HEK293T (cell line): ENCODE measurements around the gene ULK1.
"Not testable (repeated sequence)": the region's sequence is repeated elsewhere in the genome, so short reads cannot be mapped to it uniquely, and the experiment has no call there.

Experiments
- CTCF ChIA-PET: fragments of 350-600 bp; formaldehyde crosslinking; extraction: SDS; loops from one replicate; lab custom pipeline; 2021; ENCODE audit warnings: antibody characterized with exemption, inconsistent platforms; lab: Yijun Ruan, JAX
- POLR2A ChIA-PET: fragments of 350-600 bp; formaldehyde crosslinking; extraction: SDS; loops from one replicate; lab custom pipeline; 2020; ENCODE audit warnings: antibody characterized with exemption, inconsistent platforms; lab: Yijun Ruan, JAX
- DNase-seq: peaks from one replicate; pipeline ENCODE4 v3.0.0; 2012; ENCODE audit warnings: mixed read lengths; ENCODE audit errors: extremely low spot score
- ARNT ChIP-seq: fragments of 450-650 bp; IDR thresholded peaks from 2 replicates; pipeline ENCODE4 v1.6.1; 2017; ENCODE audit warnings: mild to moderate bottlenecking
- BHLHE40 ChIP-seq: fragments of 450-650 bp; IDR thresholded peaks from 2 replicates; pipeline ENCODE4 v1.6.1; 2016; ENCODE audit warnings: mild to moderate bottlenecking, moderate library complexity, borderline replicate concordance
- CTBP1 ChIP-seq: fragments of 450-650 bp; IDR thresholded peaks from 2 replicates; pipeline ENCODE4 v1.6.1; 2016; ENCODE audit warnings: borderline replicate concordance
- ELF4 ChIP-seq: fragments of 450-650 bp; IDR thresholded peaks from 2 replicates; pipeline ENCODE4 v1.6.1; 2017; ENCODE audit warnings: antibody characterized with exemption
- FOXA1 ChIP-seq: fragments of 450-650 bp; IDR thresholded peaks from 2 replicates; pipeline ENCODE4 v1.6.1; 2016; ENCODE audit warnings: mild to moderate bottlenecking
- FOXK2 ChIP-seq: fragments of 450-650 bp; IDR thresholded peaks from 2 replicates; pipeline ENCODE4 v1.6.1; 2016; ENCODE audit warnings: mild to moderate bottlenecking
- FOXM1 ChIP-seq: fragments of 450-650 bp; IDR thresholded peaks from 2 replicates; pipeline ENCODE4 v1.6.1; 2017; ENCODE audit warnings: mild to moderate bottlenecking, borderline replicate concordance
- HDGF ChIP-seq: fragments of 450-650 bp; IDR thresholded peaks from 2 replicates; pipeline ENCODE4 v1.6.1; 2017; ENCODE audit warnings: antibody characterized with exemption, borderline replicate concordance
- L3MBTL2 ChIP-seq: fragments of 450-650 bp; conservative IDR thresholded peaks from 2 replicates; pipeline ENCODE4 v1.6.1; 2016; ENCODE audit warnings: mild to moderate bottlenecking
- LEF1 ChIP-seq: fragments of 450-650 bp; IDR thresholded peaks from 2 replicates; pipeline ENCODE4 v1.6.1; 2017; ENCODE audit warnings: mild to moderate bottlenecking, borderline replicate concordance
- NFRKB ChIP-seq: fragments of 450-650 bp; IDR thresholded peaks from 2 replicates; pipeline ENCODE4 v1.6.1; 2016; ENCODE audit warnings: mild to moderate bottlenecking, moderate library complexity
- SP1 ChIP-seq: fragments of 450-650 bp; IDR thresholded peaks from 2 replicates; pipeline ENCODE4 v1.6.1; 2017
- SUZ12 ChIP-seq: fragments of 450-650 bp; IDR thresholded peaks from 2 replicates; pipeline ENCODE4 v1.6.1; 2016; ENCODE audit warnings: mild to moderate bottlenecking
- TARDBP ChIP-seq: fragments of 450-650 bp; IDR thresholded peaks from 2 replicates; pipeline ENCODE4 v1.6.1; 2016
- ZNF384 ChIP-seq: fragments of 450-650 bp; IDR thresholded peaks from 2 replicates; pipeline ENCODE4 v1.6.1; 2016
- TF ChIP-seq, protein P1 (sequence below): fragments of 450-650 bp; IDR thresholded peaks from 2 replicates; pipeline ENCODE4 v1.6.1; 2016

The ULK1 gene

DNA sequence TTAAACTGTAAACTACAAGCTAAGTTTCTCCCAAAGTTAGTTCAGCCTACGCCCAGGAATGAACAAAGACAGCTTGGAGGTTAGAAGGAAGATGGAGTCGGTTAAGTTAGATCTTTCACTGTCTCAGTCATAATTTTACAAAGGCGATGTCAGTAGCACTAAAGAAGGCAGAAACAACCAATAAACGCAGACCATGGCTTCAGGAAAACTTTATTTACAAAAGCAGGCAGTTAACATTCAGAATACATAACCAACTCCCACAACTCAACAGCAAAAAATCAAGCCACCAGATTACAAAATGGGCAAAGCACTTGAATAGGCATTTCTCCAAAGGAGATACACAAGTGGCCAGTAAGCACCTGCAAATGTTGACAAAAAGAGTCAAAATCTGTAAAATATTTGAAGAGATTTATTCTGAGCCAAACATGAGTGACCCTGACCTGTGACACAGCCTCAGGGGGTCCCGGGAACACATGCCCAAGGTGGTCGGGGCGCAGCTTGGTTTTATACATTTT lies 8.8 kb upstream of the ULK1 start:
- POLR2A ChIA-PET = no interaction called here
- TF ChIP-seq TARDBP = no peak
- no peak for TF ChIP-seq HDGF
- no peak for TF ChIP-seq SP1
- TF ChIP-seq FOXA1 = no peak
- no peak for TF ChIP-seq FOXM1
- TF ChIP-seq SUZ12 = no peak
- no peak for TF ChIP-seq ZNF384
- TF ChIP-seq, protein P1, sequence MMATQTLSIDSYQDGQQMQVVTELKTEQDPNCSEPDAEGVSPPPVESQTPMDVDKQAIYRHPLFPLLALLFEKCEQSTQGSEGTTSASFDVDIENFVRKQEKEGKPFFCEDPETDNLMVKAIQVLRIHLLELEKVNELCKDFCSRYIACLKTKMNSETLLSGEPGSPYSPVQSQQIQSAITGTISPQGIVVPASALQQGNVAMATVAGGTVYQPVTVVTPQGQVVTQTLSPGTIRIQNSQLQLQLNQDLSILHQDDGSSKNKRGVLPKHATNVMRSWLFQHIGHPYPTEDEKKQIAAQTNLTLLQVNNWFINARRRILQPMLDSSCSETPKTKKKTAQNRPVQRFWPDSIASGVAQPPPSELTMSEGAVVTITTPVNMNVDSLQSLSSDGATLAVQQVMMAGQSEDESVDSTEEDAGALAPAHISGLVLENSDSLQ = no peak
- TF ChIP-seq LEF1 = no peak
- TF ChIP-seq FOXK2 = no peak
- no peak for TF ChIP-seq ARNT
- no peak for TF ChIP-seq ELF4
- no peak for TF ChIP-seq NFRKB
- no peak for TF ChIP-seq CTBP1
- no peak for TF ChIP-seq L3MBTL2
- no peak for TF ChIP-seq BHLHE40
- CTCF ChIA-PET = no interaction called here
- no peak for DNase-seq

DNA sequence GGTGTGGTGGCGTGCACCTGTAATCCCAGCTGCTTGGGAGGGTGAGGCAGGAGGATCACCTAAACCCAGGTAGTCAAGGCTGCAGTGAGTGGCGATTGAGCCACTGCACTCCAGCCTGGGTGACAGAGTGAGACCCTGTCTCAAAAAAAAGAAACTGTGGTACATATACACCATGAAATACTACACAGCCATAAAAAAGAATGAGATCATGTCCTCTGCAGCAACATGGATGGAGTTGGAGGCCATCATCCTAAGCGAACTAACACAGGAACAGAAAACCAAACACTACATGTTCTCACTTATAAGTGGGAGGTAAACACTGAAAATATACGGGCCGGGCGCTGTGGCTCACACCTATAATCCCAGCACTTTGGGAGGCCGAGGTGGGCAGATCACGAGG lies 2.7 kb upstream of the ULK1 start:
- CTCF ChIA-PET, DNase-seq, POLR2A ChIA-PET: not testable (repeated sequence)

DNA sequence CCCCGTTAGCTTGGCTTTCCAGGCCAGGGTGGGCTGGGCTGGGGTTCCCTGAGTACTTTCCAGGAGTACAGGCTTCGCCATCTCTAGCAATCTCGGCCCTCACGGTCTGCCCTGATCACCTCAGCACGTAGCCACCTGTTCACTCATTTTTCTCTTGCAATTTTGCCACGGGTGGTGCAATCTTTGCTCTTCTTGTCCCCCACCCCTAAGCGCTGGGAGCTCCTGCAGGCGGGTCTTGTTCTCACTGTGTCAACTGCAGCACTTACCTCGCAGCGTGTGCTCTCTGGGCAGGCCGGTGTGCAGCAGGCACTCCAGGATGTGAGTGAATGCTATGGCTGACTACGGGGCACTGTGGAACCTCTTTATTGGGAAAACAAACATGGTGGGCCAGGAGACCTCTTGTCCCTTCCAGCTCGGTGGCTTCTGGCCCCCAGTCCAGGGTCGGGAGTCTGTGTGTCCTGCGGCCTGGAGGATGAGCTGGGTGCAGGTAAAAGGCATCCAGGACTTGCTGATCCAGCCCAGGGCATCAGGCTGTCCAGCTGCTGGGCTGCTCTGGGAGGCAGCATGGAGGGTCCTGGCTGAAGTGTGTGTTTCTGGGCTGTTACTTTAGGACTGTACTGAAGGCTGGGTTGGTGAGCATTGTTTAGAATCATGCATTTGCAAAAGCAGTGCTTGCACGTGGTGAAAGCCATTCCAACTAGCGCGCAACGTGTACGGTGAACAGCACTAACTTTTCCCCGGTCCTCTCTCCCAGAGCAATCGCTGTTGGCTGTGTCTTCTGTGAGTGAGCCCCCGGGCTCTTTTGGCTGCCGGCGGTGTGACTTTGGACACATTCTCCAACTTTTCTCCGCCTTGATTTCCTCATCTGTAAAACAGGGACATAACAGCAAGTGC lies 1.5 kb upstream of the ULK1 start:
- POLR2A ChIA-PET = interaction anchor here (0.7 kb wide), 1 partner anchor 1019 kb away, joined by 3 read pairs; no protein-coding TSS in a partner anchor
- no peak for DNase-seq
- TF ChIP-seq, protein P1 = no peak
- CTCF ChIA-PET = interaction anchor here (0.6 kb wide), 1 partner anchor 10 kb away, joined by 3 read pairs; no protein-coding TSS in a partner anchor

DNA sequence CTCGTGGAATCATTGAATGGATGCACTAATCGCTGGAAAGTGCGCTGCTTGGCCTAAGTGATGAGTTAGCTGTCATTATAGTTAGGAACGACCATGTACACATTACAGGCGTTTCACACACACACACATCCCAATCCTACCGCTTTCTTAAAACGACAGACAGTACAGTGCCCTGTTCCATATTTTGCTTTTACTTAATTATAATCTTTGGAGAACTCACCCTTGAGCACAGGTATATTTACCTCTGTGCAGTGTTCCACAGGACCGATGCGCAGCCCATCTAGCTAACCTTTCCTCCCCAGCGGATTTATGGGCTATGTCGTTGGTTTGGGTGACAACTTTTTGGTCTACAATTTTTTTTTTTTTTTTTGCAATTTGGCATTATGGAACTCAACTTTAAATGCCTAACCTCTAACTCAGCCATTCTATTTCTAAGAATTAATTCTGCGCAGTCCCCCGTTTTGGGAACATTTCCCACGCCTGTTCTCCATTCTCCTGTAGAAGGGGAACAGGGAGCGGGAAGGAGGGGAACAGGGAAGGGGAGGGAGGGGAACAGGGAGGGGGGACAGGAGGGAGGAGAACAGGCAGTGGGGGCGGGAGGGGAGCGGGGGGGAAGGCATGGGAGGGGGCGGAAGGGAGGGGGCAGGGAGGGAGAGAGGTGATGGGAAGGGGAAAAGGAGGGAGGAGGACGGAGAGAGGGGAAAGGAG lies 663 bp upstream of the ULK1 start:
- TF ChIP-seq HDGF = no peak
- TF ChIP-seq SUZ12 = no peak
- no peak for TF ChIP-seq TARDBP
- no peak for TF ChIP-seq NFRKB
- POLR2A ChIA-PET = interaction anchor here (0.7 kb wide), 1 partner anchor 1020 kb away, joined by 3 read pairs; no protein-coding TSS in a partner anchor

GRCh38 chr12:131894981-131895639 lies 688 bp downstream of the ULK1 start:
- TF ChIP-seq ARNT (no peak), SP1 (no peak), TARDBP (no peak), SUZ12 (no peak), L3MBTL2 (no peak), ELF4 (no peak), CTBP1 (no peak), BHLHE40 (no peak), FOXM1 (no peak), FOXK2 (no peak), HDGF (no peak)
- TF ChIP-seq, protein P1 = no peak
- CTCF ChIA-PET = no interaction called here
- POLR2A ChIA-PET = no interaction called here
- no peak for DNase-seq

More for the DNA sequence above, 663 bp upstream of the ULK1 start:
- no peak for DNase-seq
- CTCF ChIA-PET = interaction anchor here (0.6 kb wide), 1 partner anchor 11 kb away, joined by 3 read pairs; no protein-coding TSS in a partner anchor

GRCh38 chr12:131895640-131896079 lies 1.2 kb downstream of the ULK1 start:
- ChIA-PET CTCF (no interaction called here), POLR2A (no interaction called here)
- no peak for DNase-seq
- TF ChIP-seq L3MBTL2 = no peak
- TF ChIP-seq, protein P1 = no peak
- no peak for TF ChIP-seq FOXK2
- TF ChIP-seq LEF1 = no peak
- no peak for TF ChIP-seq ZNF384
- no peak for TF ChIP-seq ELF4
- no peak for TF ChIP-seq NFRKB
- no peak for TF ChIP-seq TARDBP
- no peak for TF ChIP-seq FOXM1
- no peak for TF ChIP-seq ARNT
- no peak for TF ChIP-seq SUZ12
- TF ChIP-seq SP1 = no peak
- TF ChIP-seq HDGF = no peak
